GM21528 (cell line): ENCODE data around the gene PRDM15.

Experiments used
- ATAC-seq: cut with Tn5 transposase; IDR thresholded peaks from one replicate; pipeline ENCODE4 v1.9.1; 2021; ENCODE audit warnings: mild to moderate bottlenecking, moderate library complexity; ENCODE audit not compliant: unreplicated experiment, low FRiP score

PRDM15 gene

GRCh38 chr21:41768437-41769042 is 110.6 kb downstream of the PRDM15 start:
- ATAC-seq = no peak

GRCh38 chr21:41767606-41768436 is 111.3 kb downstream of the PRDM15 start:
- no peak for ATAC-seq

GRCh38 chr21:41766883-41767605 is 112.1 kb downstream of the PRDM15 start, which contains the start of gene RIPK4:
Gene RIPK4 (minus strand): TSS chr21:41767052. CDS start chr21:41767041, 11 bp downstream.
- no peak for ATAC-seq

GRCh38 chr21:41765973-41766882 is 112.9 kb downstream of the PRDM15 start:
- ATAC-seq = no peak

GRCh38 chr21:41765420-41765821 is 113.7 kb downstream of the PRDM15 start:
- no peak for ATAC-seq

GRCh38 chr21:41764558-41765419 is 114.4 kb downstream of the PRDM15 start:
- ATAC-seq = no peak

- ATAC-seq = no peak
Measured at GRCh38 chr21:41763996-41764395, 115.1 kb downstream of the PRDM15 start.

GRCh38 chr21:41763398-41763931 is 115.7 kb downstream of the PRDM15 start:
- ATAC-seq = no peak

GRCh38 chr21:41762753-41763152 is 116.4 kb downstream of the PRDM15 start:
- no peak for ATAC-seq

- no peak for ATAC-seq
Measured at GRCh38 chr21:41761934-41762635, 117.1 kb downstream of the PRDM15 start.

GRCh38 chr21:41761211-41761933 is 117.8 kb downstream of the PRDM15 start:
- no peak for ATAC-seq

GRCh38 chr21:41760411-41760810 is 118.7 kb downstream of the PRDM15 start:
- no peak for ATAC-seq

- no peak for ATAC-seq
Measured at GRCh38 chr21:41759926-41760325, 119.2 kb downstream of the PRDM15 start.

GRCh38 chr21:41759214-41759840 is 119.8 kb downstream of the PRDM15 start:
- ATAC-seq = no peak

GRCh38 chr21:41758550-41758949 is 120.6 kb downstream of the PRDM15 start:
- no peak for ATAC-seq

GRCh38 chr21:41755934-41756773 is 123.0 kb downstream of the PRDM15 start:
- no peak for ATAC-seq
